KMS-11 (cell line): ENCODE measurements around the gene FAM47A.

Experiments
- H2AFZ ChIP-seq: fragments of 200-600 bp; sonication (generic); 2 replicates; pipeline ENCODE4 v1.6.1; 2016; ENCODE audit warnings: antibody characterized with exemption, mixed run types, low read depth
- H3K27ac ChIP-seq: fragments of 200-600 bp; sonication (generic); 2 replicates; pipeline ENCODE4 v1.6.1; 2016; ENCODE audit warnings: mild to moderate bottlenecking, mixed run types
- H3K27me3 ChIP-seq: fragments of 200-600 bp; sonication (generic); 2 replicates; pipeline ENCODE4 v1.6.1; 2017; ENCODE audit warnings: mild to moderate bottlenecking, low read depth, mixed run types, moderate library complexity; ENCODE audit not compliant: insufficient read depth
- H3K36me3 ChIP-seq: fragments of 200-600 bp; sonication (generic); 2 replicates; pipeline ENCODE4 v1.6.1; 2017; ENCODE audit warnings: mild to moderate bottlenecking, mixed run types; ENCODE audit not compliant: insufficient read depth
- H3K4me1 ChIP-seq: fragments of 200-600 bp; sonication (generic); 2 replicates; pipeline ENCODE4 v1.6.1; 2016; ENCODE audit warnings: mild to moderate bottlenecking, low read depth, mixed run types; ENCODE audit not compliant: poor library complexity, severe bottlenecking
- H3K4me2 ChIP-seq: fragments of 200-600 bp; sonication (generic); 2 replicates; pipeline ENCODE4 v1.7.0; 2016; ENCODE audit warnings: mild to moderate bottlenecking, mixed run types
- H3K4me3 ChIP-seq: fragments of 200-600 bp; sonication (generic); IDR thresholded peaks from 2 replicates; pipeline ENCODE4 v1.6.1; 2017; ENCODE audit warnings: low read depth, low read length, mixed read lengths; ENCODE audit not compliant: insufficient read depth
- H3K79me2 ChIP-seq: fragments of 200-600 bp; sonication (generic); 2 replicates; pipeline ENCODE4 v1.6.1; 2016; ENCODE audit warnings: low read depth, mixed run types; ENCODE audit not compliant: insufficient read depth
- H3K9ac ChIP-seq: fragments of 200-600 bp; sonication (generic); 2 replicates; pipeline ENCODE4 v1.6.1; 2016; ENCODE audit warnings: mild to moderate bottlenecking, mixed run types
- H4K20me1 ChIP-seq: fragments of 200-600 bp; sonication (generic); 2 replicates; pipeline ENCODE4 v1.6.1; 2016; ENCODE audit warnings: mild to moderate bottlenecking, mixed run types; ENCODE audit not compliant: insufficient read depth
- CTCF ChIP-seq: fragments of 200-600 bp; sonication (generic); conservative IDR thresholded peaks from 2 replicates; pipeline ENCODE4 v1.6.1; 2017; ENCODE audit warnings: low read depth, mild to moderate bottlenecking, antibody characterized with exemption, low read length, moderate library complexity, mixed read lengths

FAM47A gene

GRCh38 chrX:34132028-34132427 lies at the start of gene FAM47A:
Gene FAM47A, minus strand, starts transcription at chrX:34132314. Its CDS starts 36 bp downstream, at chrX:34132278.
- Histone ChIP-seq H3K9ac (no peak within 1 kb of the TSS), H2AFZ (no peak within 1 kb of the TSS), H3K27me3 (no peaks in the 10 kb centered on the region), H3K79me2 (no peaks in the 10 kb centered on the region), H3K4me1 (no peaks in the 10 kb centered on the region), H4K20me1 (no peaks in the 10 kb centered on the region), H3K27ac (no peak within 1 kb of the TSS), H3K4me2 (no peak within 1 kb of the TSS), H3K4me3 (no peak within 1 kb of the TSS), H3K36me3 (no peaks in the 10 kb centered on the region)
- no peak for TF ChIP-seq CTCF

DNA sequence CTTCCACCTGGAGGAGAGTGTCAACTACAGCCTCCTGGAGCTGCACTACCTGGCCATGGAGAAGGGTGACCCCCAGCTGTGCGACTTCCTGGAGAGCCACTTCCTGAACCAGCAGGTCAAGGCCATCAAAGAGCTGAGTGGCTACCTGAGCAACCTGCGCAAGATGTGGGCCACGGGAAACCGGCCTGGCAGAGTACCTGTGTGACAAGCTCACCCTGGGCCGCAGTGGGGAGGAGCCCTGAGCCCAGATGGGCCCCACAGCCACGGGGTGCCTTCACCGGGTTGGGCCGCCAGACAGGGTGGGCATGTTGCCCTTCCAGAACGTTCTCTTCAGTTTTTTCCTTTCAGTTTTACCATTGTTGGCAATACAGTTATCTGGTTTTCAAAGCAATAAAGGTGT lies 15.2 kb upstream of the FAM47A start:
- no peaks in the 10 kb centered on the region for H3K27me3 ChIP-seq
- H2AFZ ChIP-seq: no peak overlapping the region
- H3K4me3 ChIP-seq: no peak overlapping the region
- no peaks in the 10 kb centered on the region for H3K36me3 ChIP-seq
- no peaks in the 10 kb centered on the region for H4K20me1 ChIP-seq
- H3K4me2 ChIP-seq: no peak overlapping the region
- H3K9ac ChIP-seq: no peak overlapping the region
- TF ChIP-seq CTCF: no peak
- H3K27ac ChIP-seq: no peak overlapping the region
- no peaks in the 10 kb centered on the region for H3K4me1 ChIP-seq
- no peaks in the 10 kb centered on the region for H3K79me2 ChIP-seq

- Histone ChIP-seq H2AFZ (no peak overlapping the region), H3K36me3 (no peaks in the 10 kb centered on the region), H3K79me2 (no peaks in the 10 kb centered on the region), H3K9ac (no peak overlapping the region), H3K27ac (no peak overlapping the region), H3K4me1 (no peaks in the 10 kb centered on the region), H3K4me2 (no peak overlapping the region), H4K20me1 (no peaks in the 10 kb centered on the region), H3K27me3 (no peaks in the 10 kb centered on the region), H3K4me3 (no peak overlapping the region)
- no peak for TF ChIP-seq CTCF
These were observed 14.8 kb upstream of the FAM47A start for GRCh38 chrX:34146906-34147305.

GRCh38 chrX:34144246-34144645 lies 12.1 kb upstream of the FAM47A start:
- no peaks in the 10 kb centered on the region for H3K36me3 ChIP-seq
- no peak overlapping the region for H3K9ac ChIP-seq
- no peaks in the 10 kb centered on the region for H3K4me1 ChIP-seq
- no peak overlapping the region for H3K4me2 ChIP-seq
- no peaks in the 10 kb centered on the region for H3K79me2 ChIP-seq
- H3K27ac ChIP-seq: no peak overlapping the region
- H3K4me3 ChIP-seq: no peak overlapping the region
- H3K27me3 ChIP-seq: no peaks in the 10 kb centered on the region
- TF ChIP-seq CTCF: no peak
- H2AFZ ChIP-seq: no peak overlapping the region
- no peaks in the 10 kb centered on the region for H4K20me1 ChIP-seq
